Progenitor cell of endocrine pancreas (in vitro differentiated cells): ENCODE results near the gene ATM. TPM values are rescaled to one million over a fixed set of nuclear protein-coding genes. Genes with fewer than 3 reads are reported as not detected.
"Not testable (repeated sequence)": the region's sequence is repeated elsewhere in the genome, so short reads cannot be mapped to it uniquely, and the experiment has no call there.

Source experiments
- DNase-seq: peaks from one replicate; pipeline ENCODE4 v3.0.0; 2021; ENCODE audit warnings: low spot score; ENCODE audit not compliant: unreplicated experiment
- H3K27ac Mint-ChIP-seq: 2 replicates; pipeline ENCODE4 v1.8.0; 2021; ENCODE audit warnings: mild to moderate bottlenecking, moderate library complexity, mixed read lengths
- H3K27me3 Mint-ChIP-seq: 2 replicates; pipeline ENCODE4 v1.8.0; 2021; ENCODE audit warnings: mixed read lengths
- H3K36me3 Mint-ChIP-seq: 2 replicates; pipeline ENCODE4 v1.8.0; 2022; ENCODE audit warnings: mixed read lengths; ENCODE audit not compliant: insufficient read depth
- H3K4me1 Mint-ChIP-seq: 2 replicates; pipeline ENCODE4 v1.8.0; 2021; ENCODE audit warnings: low read depth, mixed read lengths
- H3K4me3 Mint-ChIP-seq: 2 replicates; pipeline ENCODE4 v1.8.0; 2021; ENCODE audit warnings: low read depth, mild to moderate bottlenecking, moderate library complexity, mixed read lengths
- H3K9me3 Mint-ChIP-seq: 2 replicates; pipeline ENCODE4 v1.8.0; 2021; ENCODE audit warnings: low read depth, mixed read lengths
- total RNA-seq: library from RNA; stranded (reverse); gene quantifications from 2 replicates; pipeline ENCODE4 v1.2.1, GENCODE V29; 2021
- TF ChIP-seq, protein P1 (sequence below): fragments of 200-600 bp; sonication (generic); IDR thresholded peaks from one replicate; pipeline ENCODE4 v1.5.0; 2021; ENCODE audit warnings: antibody characterized with exemption, mild to moderate bottlenecking; ENCODE audit not compliant: unreplicated experiment

The ATM gene
- total RNA-seq, 1 donor from 2014 or later: 79.2 TPM

DNA sequence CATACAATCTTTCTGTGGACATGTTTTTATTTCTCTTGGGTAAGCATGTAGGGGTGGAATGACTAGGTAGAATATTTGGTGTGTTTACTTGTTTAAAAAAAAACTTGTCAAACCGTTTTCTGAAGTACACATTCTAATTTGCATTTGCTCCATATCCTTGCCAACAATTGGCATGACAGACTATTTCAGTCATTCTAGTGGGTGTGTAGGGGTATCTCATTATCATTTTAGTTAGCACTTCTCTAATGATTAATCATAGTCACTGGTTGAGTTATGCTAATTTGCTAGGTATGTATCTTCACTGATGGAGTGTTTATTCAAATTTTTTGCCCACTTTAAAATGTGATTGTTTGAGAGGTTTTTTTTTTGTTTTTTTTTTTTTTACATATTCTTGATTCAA, 180.2 kb downstream of the ATM start:
- TF ChIP-seq, protein P1, sequence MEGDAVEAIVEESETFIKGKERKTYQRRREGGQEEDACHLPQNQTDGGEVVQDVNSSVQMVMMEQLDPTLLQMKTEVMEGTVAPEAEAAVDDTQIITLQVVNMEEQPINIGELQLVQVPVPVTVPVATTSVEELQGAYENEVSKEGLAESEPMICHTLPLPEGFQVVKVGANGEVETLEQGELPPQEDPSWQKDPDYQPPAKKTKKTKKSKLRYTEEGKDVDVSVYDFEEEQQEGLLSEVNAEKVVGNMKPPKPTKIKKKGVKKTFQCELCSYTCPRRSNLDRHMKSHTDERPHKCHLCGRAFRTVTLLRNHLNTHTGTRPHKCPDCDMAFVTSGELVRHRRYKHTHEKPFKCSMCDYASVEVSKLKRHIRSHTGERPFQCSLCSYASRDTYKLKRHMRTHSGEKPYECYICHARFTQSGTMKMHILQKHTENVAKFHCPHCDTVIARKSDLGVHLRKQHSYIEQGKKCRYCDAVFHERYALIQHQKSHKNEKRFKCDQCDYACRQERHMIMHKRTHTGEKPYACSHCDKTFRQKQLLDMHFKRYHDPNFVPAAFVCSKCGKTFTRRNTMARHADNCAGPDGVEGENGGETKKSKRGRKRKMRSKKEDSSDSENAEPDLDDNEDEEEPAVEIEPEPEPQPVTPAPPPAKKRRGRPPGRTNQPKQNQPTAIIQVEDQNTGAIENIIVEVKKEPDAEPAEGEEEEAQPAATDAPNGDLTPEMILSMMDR: no peak
- peaks cover 7% of the 10 kb centered on the region for H3K9me3 Mint-ChIP-seq
- H3K4me1 Mint-ChIP-seq: peaks cover 30% of the 10 kb centered on the region
- H3K36me3 Mint-ChIP-seq: no peaks in the 10 kb centered on the region
- H3K27me3 Mint-ChIP-seq: no peaks in the 10 kb centered on the region
- DNase-seq: no peak
- H3K27ac Mint-ChIP-seq: no peak overlapping the region
- H3K4me3 Mint-ChIP-seq: no peak overlapping the region

DNA sequence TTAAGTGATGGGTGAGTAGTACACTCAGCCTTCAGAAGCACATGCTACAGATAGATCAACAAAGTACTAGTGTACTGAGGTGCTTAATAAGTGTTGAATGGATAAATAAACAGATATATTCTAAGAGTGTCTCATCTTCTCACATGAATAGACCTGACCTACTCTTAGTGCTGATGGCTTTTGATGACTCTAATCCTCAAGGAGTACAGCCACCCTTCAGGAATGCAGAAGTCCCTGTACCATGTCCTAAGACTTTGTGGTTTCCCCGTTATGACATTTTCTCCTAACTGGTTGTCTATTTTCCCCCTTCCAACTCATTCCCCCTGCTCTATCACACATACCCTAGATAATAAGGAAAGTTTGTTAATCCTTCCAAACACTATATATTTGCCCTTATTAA, 182.8 kb downstream of the ATM start:
- Mint-ChIP-seq H3K27me3 (no peaks in the 10 kb centered on the region), H3K36me3 (no peaks in the 10 kb centered on the region), H3K9me3 (peaks cover 10% of the 10 kb centered on the region), H3K4me3 (no peak overlapping the region), H3K27ac (no peak overlapping the region), H3K4me1 (peaks cover 22% of the 10 kb centered on the region)
- no peak for DNase-seq
- TF ChIP-seq, protein P1: no peak

DNA sequence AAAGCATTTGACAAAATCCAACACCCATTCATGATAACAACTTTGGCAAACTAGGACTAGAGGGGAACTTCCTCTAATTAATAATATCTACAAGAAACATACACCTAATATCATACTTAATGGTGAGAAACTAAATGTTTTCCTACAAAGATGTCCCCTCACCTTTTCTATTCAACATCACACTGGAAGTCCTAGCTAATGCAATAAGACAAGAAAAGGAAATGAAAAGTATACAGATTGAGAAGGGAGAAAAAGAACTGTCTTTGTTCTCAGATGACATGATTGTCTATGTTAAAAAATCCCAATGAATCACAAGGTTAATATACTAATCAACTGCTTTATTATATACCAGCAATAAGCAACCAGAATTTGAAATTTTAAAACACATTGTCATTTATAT, 192.1 kb downstream of the ATM start:
- no peaks in the 10 kb centered on the region for H3K27me3 Mint-ChIP-seq
- no peak for DNase-seq
- TF ChIP-seq, protein P1: no peak
- H3K4me3 Mint-ChIP-seq: no peak overlapping the region
- H3K4me1 Mint-ChIP-seq: peaks cover 5% of the 10 kb centered on the region
- no peak overlapping the region for H3K27ac Mint-ChIP-seq
- peaks cover 3% of the 10 kb centered on the region for H3K36me3 Mint-ChIP-seq
- peaks cover 21% of the 10 kb centered on the region for H3K9me3 Mint-ChIP-seq

DNA sequence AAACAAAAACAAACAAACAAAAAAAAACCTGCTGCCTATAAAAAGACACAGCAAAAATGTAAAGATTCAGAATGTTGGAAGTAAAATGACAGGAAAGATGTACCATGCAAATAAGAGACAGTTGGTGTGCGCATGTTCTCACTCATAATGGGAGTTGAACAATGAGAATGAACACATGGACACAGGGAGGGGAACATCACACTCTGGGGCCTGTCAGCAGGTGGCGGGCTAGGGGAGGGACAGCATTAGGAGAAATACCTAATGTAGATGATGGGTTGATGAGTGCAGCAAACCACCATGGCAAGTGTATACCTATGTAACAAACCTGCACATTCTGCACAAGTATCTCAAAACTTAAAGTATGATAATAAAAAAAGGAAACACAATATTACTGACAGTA, 194.7 kb downstream of the ATM start:
- H3K27ac Mint-ChIP-seq, DNase-seq, H3K27me3 Mint-ChIP-seq, H3K4me1 Mint-ChIP-seq, H3K4me3 Mint-ChIP-seq, H3K36me3 Mint-ChIP-seq: not testable (repeated sequence)
- H3K9me3 Mint-ChIP-seq: peaks cover 21% of the 10 kb centered on the region

Other genes with a start within 250 kb of the ATM start
- 35.2 and 37.9 TPM in 2 replicates for gene CUL5, start 214.2 kb upstream of the ATM start, total RNA-seq
- 29.5 and 37.5 TPM in 2 replicates for gene ACAT1, start 101.5 kb upstream of the ATM start, total RNA-seq
- gene NPAT, start 429 bp upstream of the ATM start, total RNA-seq: 20.6 and 21.0 TPM in 2 replicates
- 0.42 and 0.67 TPM in 2 replicates for gene C11orf65, start 244.5 kb downstream of the ATM start, total RNA-seq